GM20000 (cell line): Measurements from ENCODE around the gene CCDC102B.

ENCODE experiments used
- DNase-seq: peaks from one replicate; pipeline ENCODE4 v3.0.0; 2012; ENCODE audit warnings: low spot score
- CTCF ChIP-seq: IDR thresholded peaks from 2 replicates; pipeline ENCODE4 v1.5.1; 2012; ENCODE audit warnings: mild to moderate bottlenecking, control low read depth; ENCODE audit errors: extremely low read depth, missing control alignments

Gene CCDC102B

DNA sequence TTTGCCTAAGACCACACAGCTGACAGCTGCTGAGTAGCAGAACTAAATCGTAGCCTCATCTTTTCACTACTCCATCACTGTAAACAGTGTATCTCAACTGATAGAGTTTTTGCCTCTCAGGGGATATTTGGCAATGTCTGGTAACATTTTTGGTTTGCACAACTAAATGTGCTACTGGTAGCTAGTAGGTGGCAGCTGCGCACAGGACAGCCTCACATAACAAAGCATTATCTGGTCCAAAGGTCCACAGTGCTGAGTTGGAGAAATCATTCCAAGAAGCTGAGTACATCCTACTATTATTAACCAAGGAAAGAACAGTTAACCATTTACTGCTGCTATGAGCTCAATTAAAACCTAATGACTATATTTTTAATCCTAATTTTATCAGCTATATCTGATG, 6.1 kb upstream of the CCDC102B start:
- no peak for TF ChIP-seq CTCF
- no peak for DNase-seq

GRCh38 chr18:68793951-68794350, 3.9 kb upstream of the CCDC102B start:
- TF ChIP-seq CTCF, result no peak
- no peak for DNase-seq

DNA sequence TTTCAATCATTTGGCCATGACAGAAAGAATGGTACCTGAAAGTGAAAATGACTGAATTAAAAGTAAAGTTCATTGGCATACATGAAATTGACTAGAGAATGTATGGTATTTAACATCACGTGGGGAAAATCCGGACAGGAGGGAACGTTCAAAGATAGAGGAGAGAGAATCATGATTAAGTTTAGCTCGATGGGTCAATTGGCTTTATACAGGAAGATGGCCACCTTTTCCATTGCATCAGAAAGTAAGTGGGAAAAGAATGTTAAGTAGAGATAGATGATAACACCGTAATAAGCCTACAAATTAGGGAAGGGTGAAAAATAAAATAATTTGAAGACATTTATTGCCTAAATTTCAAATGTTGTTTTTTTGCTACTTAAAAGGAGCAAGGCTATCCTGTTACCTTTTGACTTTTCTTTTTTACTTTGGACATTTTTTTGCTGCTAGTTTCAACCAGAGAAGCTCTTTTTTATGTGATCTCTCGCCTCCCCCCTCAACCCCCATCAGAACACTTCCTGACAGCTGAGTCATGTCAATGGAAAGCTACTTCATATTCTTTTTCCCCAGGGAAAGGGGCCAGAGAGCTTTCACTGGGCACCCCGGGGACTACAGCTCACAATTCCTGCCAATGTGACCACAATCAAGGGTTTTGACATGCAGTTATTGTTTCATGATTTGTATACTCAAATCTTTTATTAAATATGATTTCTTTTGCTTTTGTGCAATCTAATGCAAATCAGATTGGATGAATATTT, 767 bp upstream of the CCDC102B start:
- no peak for TF ChIP-seq CTCF
- DNase-seq, result no peak

- no peak for TF ChIP-seq CTCF
- DNase-seq, result no peak
These were observed 2.2 kb downstream of the CCDC102B start for GRCh38 chr18:68800075-68800474.

DNA sequence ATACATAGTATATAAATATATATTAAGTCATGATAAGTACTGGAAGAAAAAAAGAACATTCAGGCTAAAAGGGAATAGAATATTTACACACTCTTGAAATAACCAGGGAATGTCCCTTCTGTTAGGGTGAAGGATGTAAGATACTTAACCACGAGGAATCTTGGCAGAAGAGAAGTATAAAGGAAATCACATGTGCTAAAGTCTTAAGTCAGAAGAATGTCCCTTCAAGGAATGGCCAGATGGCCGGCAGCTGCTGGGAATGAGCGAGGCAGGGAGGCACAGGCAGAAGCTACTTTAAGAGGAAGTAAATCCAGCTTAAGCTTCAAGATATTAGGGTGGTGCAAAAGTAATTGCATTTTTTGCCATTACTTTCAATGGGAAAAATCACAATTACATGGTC, 5.5 kb downstream of the CCDC102B start:
- TF ChIP-seq CTCF, result no peak
- DNase-seq, result no peak

DNA sequence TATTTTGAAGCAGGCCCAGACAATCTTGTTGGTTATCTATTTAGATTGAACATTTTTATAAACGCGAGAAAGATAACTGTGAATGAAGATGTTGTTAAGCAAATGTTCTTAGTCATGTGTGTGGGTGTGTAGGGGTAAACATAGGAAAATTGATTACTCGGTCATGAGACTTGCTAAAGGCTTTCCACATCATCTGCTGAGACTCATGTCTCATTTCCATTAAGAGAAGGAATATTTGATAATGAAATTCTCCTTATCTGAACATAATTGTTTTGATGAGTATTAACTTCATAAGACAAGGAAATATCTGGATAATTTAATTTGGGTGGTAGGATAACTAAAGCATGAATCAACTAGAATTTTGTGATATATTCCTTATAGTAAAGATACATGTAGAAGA, 19.7 kb downstream of the CCDC102B start:
- DNase-seq, result no peak

DNA sequence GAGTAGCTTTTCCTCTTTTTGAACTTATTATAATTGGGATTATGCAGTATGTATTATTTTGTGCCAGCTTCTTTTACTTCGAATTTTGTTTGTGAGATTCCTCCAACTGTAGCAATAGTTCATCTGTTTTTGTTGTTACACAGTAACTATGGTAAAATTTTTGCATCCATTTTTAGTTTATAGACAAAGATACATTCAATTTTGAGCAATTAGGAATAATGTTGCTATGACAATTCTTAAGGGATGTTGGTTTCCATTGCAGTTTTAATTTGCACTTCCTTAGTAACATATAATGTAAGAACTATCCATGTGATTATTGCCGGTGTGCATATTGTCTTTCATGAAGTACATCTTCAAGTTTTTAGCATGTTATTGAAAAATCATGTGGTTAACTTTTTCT, 20.7 kb downstream of the CCDC102B start:
- TF ChIP-seq CTCF, result no peak
- no peak for DNase-seq

More for the DNA sequence above, 19.7 kb downstream of the CCDC102B start:
- no peak for TF ChIP-seq CTCF
